Lower leg skin (tissue), 3 donors: ENCODE data around the gene RHOU.

Experiments
- POLR2A ChIP-seq, 2 donors: fragments of 450-650 bp; IDR thresholded peaks; one replicate each; pipeline ENCODE4 v1.6.1; 2016 to 2017; ENCODE audit warnings: antibody characterized with exemption in 2 of 2, mild to moderate bottlenecking in 1 of 2, moderate library complexity in 1 of 2
- TF ChIP-seq, protein P1 (sequence below), 3 donors: fragments of 450-650 bp; IDR thresholded peaks; one replicate each; pipeline ENCODE4 v1.5.1; 2016; ENCODE audit warnings: antibody characterized with exemption in 3 of 3, mild to moderate bottlenecking in 3 of 3, moderate library complexity in 2 of 3

DNA sequence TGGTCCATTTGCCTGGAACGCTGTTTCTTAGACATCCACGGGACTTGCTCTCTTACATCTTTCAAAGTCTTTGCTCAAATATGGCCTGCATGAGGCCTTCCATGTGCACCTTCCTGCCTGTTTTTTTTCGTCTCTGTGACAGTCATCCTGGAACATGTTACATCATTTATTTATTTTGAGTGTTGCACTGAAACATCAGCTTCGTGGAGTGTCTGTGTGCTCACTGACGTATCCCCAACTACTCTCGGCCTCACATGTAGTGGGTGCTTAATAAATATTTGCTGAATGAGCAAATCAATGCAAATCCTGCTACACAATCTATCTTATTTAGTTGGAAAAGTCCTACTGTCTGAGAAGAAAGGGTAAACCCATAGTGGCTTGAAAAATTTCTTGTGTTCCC, 11.4 kb upstream of the RHOU start:
- no peak for TF ChIP-seq POLR2A (IDR thresholded peaks at IDR 0.05)
- TF ChIP-seq, protein P1, sequence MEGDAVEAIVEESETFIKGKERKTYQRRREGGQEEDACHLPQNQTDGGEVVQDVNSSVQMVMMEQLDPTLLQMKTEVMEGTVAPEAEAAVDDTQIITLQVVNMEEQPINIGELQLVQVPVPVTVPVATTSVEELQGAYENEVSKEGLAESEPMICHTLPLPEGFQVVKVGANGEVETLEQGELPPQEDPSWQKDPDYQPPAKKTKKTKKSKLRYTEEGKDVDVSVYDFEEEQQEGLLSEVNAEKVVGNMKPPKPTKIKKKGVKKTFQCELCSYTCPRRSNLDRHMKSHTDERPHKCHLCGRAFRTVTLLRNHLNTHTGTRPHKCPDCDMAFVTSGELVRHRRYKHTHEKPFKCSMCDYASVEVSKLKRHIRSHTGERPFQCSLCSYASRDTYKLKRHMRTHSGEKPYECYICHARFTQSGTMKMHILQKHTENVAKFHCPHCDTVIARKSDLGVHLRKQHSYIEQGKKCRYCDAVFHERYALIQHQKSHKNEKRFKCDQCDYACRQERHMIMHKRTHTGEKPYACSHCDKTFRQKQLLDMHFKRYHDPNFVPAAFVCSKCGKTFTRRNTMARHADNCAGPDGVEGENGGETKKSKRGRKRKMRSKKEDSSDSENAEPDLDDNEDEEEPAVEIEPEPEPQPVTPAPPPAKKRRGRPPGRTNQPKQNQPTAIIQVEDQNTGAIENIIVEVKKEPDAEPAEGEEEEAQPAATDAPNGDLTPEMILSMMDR (IDR thresholded peaks at IDR 0.05): no peak
